ENCODE results near the gene CCDC12. TPM values are rescaled to one million over a fixed set of nuclear protein-coding genes. Genes with fewer than 3 reads are reported as not detected.
A peak's percentile ranks its signal among the peaks of the same experiment; 100 is the strongest.

The CCDC12 gene
- total RNA-seq, 4 donors from 2014 or later: 43.2 to 60.6 (median 51.8) TPM

DNA sequence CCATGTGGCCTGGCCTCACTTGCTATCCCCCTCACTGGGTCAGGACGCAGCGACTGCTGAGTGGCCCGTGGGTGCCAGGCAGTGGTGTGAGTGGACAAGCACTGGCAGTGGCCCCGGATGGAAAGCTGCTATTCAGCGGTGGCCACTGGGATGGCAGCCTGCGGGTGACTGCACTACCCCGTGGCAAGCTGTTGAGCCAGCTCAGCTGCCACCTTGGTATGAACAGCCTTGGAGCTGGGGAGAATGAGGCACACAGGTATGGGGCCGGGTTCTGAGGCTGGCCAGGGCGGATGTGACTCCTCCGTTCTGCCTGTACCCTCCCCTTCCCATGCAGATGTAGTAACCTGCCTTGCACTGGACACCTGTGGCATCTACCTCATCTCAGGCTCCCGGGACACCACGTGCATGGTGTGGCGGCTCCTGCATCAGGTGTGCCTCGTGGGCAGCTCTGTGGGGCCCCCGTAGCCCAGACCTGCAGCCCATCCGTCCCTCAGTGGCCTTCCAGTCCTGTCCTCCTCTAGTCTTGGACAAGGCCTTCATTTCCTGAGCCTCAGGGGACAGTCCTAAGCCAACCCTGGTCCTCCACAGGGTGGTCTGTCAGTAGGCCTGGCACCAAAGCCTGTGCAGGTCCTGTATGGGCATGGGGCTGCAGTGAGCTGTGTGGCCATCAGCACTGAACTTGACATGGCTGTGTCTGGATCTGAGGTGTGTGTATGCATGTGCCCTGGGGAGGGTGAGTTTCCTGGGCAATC, 31.1 kb upstream of the CCDC12 start:
- 91 to 95% methylated on average over 9 to 12 of the region's 16 CpGs for WGBS, 2 donors
- intact Hi-C loops (cut with DNase I): no loop called here
- DNase-seq: no peak
- TF ChIP-seq POLR2A (IDR thresholded peaks at IDR 0.05): no peak
- TF ChIP-seq, protein P1, sequence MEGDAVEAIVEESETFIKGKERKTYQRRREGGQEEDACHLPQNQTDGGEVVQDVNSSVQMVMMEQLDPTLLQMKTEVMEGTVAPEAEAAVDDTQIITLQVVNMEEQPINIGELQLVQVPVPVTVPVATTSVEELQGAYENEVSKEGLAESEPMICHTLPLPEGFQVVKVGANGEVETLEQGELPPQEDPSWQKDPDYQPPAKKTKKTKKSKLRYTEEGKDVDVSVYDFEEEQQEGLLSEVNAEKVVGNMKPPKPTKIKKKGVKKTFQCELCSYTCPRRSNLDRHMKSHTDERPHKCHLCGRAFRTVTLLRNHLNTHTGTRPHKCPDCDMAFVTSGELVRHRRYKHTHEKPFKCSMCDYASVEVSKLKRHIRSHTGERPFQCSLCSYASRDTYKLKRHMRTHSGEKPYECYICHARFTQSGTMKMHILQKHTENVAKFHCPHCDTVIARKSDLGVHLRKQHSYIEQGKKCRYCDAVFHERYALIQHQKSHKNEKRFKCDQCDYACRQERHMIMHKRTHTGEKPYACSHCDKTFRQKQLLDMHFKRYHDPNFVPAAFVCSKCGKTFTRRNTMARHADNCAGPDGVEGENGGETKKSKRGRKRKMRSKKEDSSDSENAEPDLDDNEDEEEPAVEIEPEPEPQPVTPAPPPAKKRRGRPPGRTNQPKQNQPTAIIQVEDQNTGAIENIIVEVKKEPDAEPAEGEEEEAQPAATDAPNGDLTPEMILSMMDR (IDR thresholded peaks at IDR 0.05): no peak
- Histone ChIP-seq H3K27me3 (no peaks in the 10 kb centered on the region), H3K27ac (no peak overlapping the region), H3K36me3 (peaks cover under 1 to 6% of the 10 kb centered on the region in 2 donors), H3K4me3 (replicated peaks in 1 of 3) (no peak overlapping the region), H3K9me3 (no peaks in the 10 kb centered on the region), H3K4me1 (peaks cover 10% of the 10 kb centered on the region in 2 donors)

DNA sequence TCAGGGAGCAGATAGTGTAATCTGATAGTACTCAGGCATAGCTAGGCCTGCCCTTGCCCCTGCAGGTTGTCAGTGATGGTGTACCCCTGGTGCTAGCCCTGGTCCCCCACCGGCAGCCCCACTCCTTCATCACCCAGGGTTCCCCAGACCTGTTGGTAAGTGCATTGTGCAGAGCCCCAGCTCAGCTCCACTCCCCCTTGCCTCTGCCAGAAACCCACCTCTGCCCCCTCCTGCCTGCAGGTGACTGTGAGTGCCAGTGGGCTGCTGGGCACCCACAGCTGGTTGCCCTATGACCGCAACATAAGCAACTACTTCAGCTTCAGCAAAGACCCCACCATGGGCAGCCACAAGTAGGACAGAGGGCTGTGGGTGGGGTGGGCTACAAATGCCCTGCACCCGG, 30.5 kb upstream of the CCDC12 start:
- no peak for TF ChIP-seq POLR2A (IDR thresholded peaks at IDR 0.05)
- TF ChIP-seq, protein P1 (IDR thresholded peaks at IDR 0.05): no peak
- WGBS, 2 donors: 96 to 100% methylated on average over 1 to 3 of the region's 3 CpGs
- peaks cover 6% of the 10 kb centered on the region in 2 donors for H3K36me3 ChIP-seq
- no peak for DNase-seq
- H3K27me3 ChIP-seq: no peaks in the 10 kb centered on the region
- no peak overlapping the region for H3K27ac ChIP-seq
- no peak overlapping the region for H3K4me3 ChIP-seq (replicated peaks in 1 of 3)
- H3K9me3 ChIP-seq: no peaks in the 10 kb centered on the region
- H3K4me1 ChIP-seq: peaks cover 10% of the 10 kb centered on the region in 2 donors
- intact Hi-C loops (cut with DNase I): no loop called here

DNA sequence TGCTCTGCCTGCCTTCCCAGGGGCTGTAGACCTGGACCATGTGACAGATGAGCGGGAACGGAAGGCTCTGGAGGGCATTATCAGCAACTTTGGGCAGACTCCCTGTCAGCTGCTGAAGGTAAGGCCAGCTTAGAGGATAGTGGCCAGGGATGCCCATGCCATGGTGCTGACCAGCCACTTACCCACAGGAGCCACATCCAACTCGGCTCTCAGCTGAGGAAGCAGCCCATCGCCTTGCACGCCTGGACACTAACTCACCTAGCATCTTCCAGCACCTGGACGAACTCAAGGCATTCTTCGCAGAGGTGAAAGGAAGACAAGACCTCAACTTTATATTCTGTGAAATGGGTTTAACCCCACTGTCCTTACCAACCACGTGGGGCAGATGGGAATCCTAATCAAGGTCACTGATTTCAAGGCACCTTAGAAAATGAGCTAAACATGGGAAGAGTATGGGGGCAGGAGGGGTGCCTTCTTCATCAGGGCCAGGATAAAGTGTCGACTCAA, 29.7 kb upstream of the CCDC12 start:
- Histone ChIP-seq H3K4me3 (replicated peaks in 1 of 3) (no peak overlapping the region), H3K27me3 (no peaks in the 10 kb centered on the region), H3K4me1 (peaks cover 10% of the 10 kb centered on the region in 2 donors), H3K27ac (no peak overlapping the region), H3K36me3 (peaks cover 6 to 13% of the 10 kb centered on the region in 2 donors), H3K9me3 (no peaks in the 10 kb centered on the region)
- intact Hi-C loops (cut with DNase I): no loop called here
- TF ChIP-seq POLR2A (IDR thresholded peaks at IDR 0.05): no peak
- WGBS, 2 donors: 94 to 96% methylated on average over 9 of the region's 9 CpGs
- DNase-seq: no peak

DNA sequence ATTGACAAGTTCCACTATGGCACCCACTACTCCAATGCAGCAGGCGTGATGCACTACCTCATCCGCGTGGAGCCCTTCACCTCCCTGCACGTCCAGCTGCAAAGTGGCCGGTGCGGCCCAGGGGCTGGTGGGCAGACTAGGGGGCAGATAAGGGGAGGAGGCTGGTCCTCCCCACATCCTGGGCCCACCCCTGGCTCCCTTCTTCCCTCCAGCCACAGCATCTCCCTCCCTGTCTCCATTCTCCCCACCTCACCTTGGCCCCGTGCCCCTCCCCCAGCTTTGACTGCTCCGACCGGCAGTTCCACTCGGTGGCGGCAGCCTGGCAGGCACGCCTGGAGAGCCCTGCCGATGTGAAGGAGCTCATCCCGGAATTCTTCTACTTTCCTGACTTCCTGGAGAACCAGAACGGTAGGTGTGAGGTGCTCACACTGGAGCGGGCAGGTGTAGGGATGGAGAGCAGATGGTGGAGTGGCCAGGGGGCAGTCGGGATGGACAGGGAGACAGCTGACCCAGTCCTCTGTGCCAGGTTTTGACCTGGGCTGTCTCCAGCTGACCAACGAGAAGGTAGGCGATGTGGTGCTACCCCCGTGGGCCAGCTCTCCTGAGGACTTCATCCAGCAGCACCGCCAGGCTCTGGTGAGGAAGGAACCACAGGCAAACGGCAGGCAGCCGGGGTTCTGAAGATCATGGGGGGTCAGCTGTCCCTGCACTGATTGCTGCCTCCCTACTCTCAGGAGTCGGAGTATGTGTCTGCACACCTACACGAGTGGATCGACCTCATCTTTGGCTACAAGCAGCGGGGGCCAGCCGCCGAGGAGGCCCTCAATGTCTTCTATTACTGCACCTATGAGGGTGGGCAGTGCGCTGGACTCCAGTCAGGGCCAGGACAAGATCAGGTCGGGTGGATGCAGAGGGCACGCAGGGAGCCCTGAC, 28.9 kb upstream of the CCDC12 start:
- Histone ChIP-seq H3K27ac (no peak overlapping the region), H3K4me1 (peaks cover 10% of the 10 kb centered on the region in 2 donors), H3K36me3 (peaks cover 6 to 13% of the 10 kb centered on the region in 2 donors), H3K27me3 (no peaks in the 10 kb centered on the region), H3K4me3 (replicated peaks in 1 of 3) (no peak overlapping the region), H3K9me3 (no peaks in the 10 kb centered on the region)
- peak in 1 of 2 donors; percentile 30 for DNase-seq
- 79 to 82% methylated on average over 26 to 32 of the region's 32 CpGs for WGBS, 2 donors
- intact Hi-C loops (cut with DNase I): no loop called here
- TF ChIP-seq POLR2A (IDR thresholded peaks at IDR 0.05): no peak
- TF ChIP-seq, protein P1 (IDR thresholded peaks at IDR 0.05): no peak

DNA sequence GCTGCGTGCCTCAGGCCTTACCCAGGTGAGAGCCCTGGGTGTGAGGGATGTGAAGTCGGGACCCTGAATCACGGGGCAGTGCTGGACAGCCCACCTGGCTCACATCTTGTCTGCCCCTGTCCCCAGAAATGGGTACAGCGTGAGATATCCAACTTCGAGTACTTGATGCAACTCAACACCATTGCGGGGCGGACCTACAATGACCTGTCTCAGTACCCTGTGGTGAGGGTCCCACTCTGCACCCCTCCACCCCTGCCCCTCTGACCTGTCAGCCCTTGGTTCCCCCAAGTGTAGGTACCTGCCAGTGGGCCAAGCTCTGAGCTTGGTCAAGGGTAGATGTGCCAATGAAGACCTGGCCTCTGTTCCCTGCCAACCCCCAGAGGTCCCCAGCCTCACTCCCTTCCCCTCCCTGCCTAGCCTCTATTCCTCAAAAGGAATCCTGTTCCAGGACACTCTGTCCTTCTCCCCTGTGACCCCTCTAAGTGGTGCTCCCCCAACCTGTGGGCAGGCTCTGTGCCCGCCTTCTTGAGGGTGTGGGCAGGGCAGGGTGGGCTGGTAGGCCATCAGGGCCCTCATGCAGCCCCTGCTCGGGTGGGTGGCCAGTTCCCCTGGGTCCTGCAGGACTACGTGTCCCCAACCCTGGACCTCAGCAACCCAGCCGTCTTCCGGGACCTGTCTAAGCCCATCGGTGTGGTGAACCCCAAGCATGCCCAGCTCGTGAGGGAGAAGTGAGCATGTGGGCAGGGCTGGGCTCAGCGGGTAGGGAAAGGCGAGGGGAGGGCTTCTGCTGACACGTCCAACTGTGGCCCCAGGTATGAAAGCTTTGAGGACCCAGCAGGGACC, 28.0 kb upstream of the CCDC12 start:
- WGBS, 2 donors: 97% methylated on average over 10 to 11 of the region's 17 CpGs
- Histone ChIP-seq H3K27me3 (no peaks in the 10 kb centered on the region), H3K4me3 (replicated peaks in 1 of 3) (no peak overlapping the region), H3K4me1 (peaks cover 4% of the 10 kb centered on the region in 2 donors), H3K36me3 (peaks cover 6 to 13% of the 10 kb centered on the region in 2 donors), H3K9me3 (no peaks in the 10 kb centered on the region), H3K27ac (no peak overlapping the region)
- intact Hi-C loops (cut with DNase I): loop anchor here (5.0 kb wide), 1 partner anchor 137 kb away; no protein-coding TSS in a partner anchor
- DNase-seq: no peak
- no peak for TF ChIP-seq POLR2A (IDR thresholded peaks at IDR 0.05)
- TF ChIP-seq, protein P1 (IDR thresholded peaks at IDR 0.05): no peak

Data from thyroid gland (tissue), 4 donors.